Measurements from ENCODE around the gene TPCN1. TPM values are rescaled to one million over a fixed set of nuclear protein-coding genes. Genes with fewer than 3 reads are reported as not detected.

The TPCN1 gene
- total RNA-seq = 10 to 100 TPM in 2 of 3 donors, 1 to 10 TPM in 1; 7.2 to 21.4 (median 10.7) TPM
- 18.0 TPM for total RNA-seq (2013)

GRCh38 chr12:113221181-113221996 lies at the start of gene TPCN1:
Gene TPCN1 (plus strand): TSS chr12:113221464. CDS start chr12:113226853, 5,389 bp downstream.
- peak within 1 kb of the TSS; percentile 85 for H3K4me3 Mint-ChIP-seq

GRCh38 chr12:113171543-113171942 lies 49.7 kb upstream of the TPCN1 start:
- H3K36me3 Mint-ChIP-seq = peaks cover 19% of the 10 kb centered on the region
- H3K4me1 Mint-ChIP-seq = peaks cover 5 to 9% of the 10 kb centered on the region in 2 donors
- ATAC-seq (no peak), DNase-seq (no peak)
- no peak for TF ChIP-seq CTCF (IDR thresholded peaks at IDR 0.05)
- Histone ChIP-seq H3K4me1 (ENCODE audit: control insufficient read depth, insufficient read depth, low read length) (no peaks in the 10 kb centered on the region), H3K27ac (ENCODE audit: low read length) (no peak overlapping the region), H3K9me3 (ENCODE audit: control insufficient read depth, insufficient read depth, low read length) (no peaks in the 10 kb centered on the region), H3K27me3 (ENCODE audit: control insufficient read depth, insufficient read depth, low read length) (no peaks in the 10 kb centered on the region), H3K4me3 (ENCODE audit: low read length) (no peak overlapping the region), H3K36me3 (ENCODE audit: control insufficient read depth, insufficient read depth, low read length) (peaks cover 80% of the 10 kb centered on the region)
- H3K27me3 Mint-ChIP-seq (ENCODE audit: low read depth in 2 of 2) = no peaks in the 10 kb centered on the region
- H3K9me3 Mint-ChIP-seq = no peaks in the 10 kb centered on the region
- intact Hi-C loops (cut with micrococcal nuclease) = no loop called here
- WGBS (ENCODE audit: insufficient coverage) = 79% methylated on average over 9 of the region's 9 CpGs
- no peak overlapping the region for H3K4me3 Mint-ChIP-seq
- no peak overlapping the region for H3K27ac Mint-ChIP-seq

More at GRCh38 chr12:113221181-113221996, at the start of gene TPCN1:
- H3K9me3 Mint-ChIP-seq = no peaks in the 10 kb centered on the region
- no peak for TF ChIP-seq CTCF (IDR thresholded peaks at IDR 0.05)
- ATAC-seq (peak; percentile 93 to 99 (median 94)), DNase-seq (peak; percentile 98 to 100)
- Histone ChIP-seq H3K4me3 (ENCODE audit: low read length) (peak within 1 kb of the TSS; percentile 73), H3K9me3 (ENCODE audit: control insufficient read depth, insufficient read depth, low read length) (no peaks in the 10 kb centered on the region), H3K36me3 (ENCODE audit: control insufficient read depth, insufficient read depth, low read length) (no peaks in the 10 kb centered on the region), H3K27me3 (ENCODE audit: control insufficient read depth, insufficient read depth, low read length) (no peaks in the 10 kb centered on the region), H3K4me1 (ENCODE audit: control insufficient read depth, insufficient read depth, low read length) (peaks cover 29% of the 10 kb centered on the region), H3K27ac (ENCODE audit: low read length) (peak within 1 kb of the TSS; percentile 70)
- intact Hi-C loops (cut with micrococcal nuclease) = loop anchor here (1.0 kb wide), 4 partner anchors 13 to 137 kb away; partner anchors contain the start of genes DDX54, PLBD2, RITA1 and SLC8B1
- no peaks in the 10 kb centered on the region for H3K36me3 Mint-ChIP-seq
- peak within 1 kb of the TSS; percentile 81 to 85 for H3K27ac Mint-ChIP-seq
- WGBS (ENCODE audit: insufficient coverage) = 1% methylated on average over 68 of the region's 68 CpGs
- H3K27me3 Mint-ChIP-seq (ENCODE audit: low read depth in 2 of 2) = no peaks in the 10 kb centered on the region
- H3K4me1 Mint-ChIP-seq = peaks cover 22 to 28% of the 10 kb centered on the region in 2 donors

GRCh38 chr12:113172185-113172584 lies 49.1 kb upstream of the TPCN1 start:
- Histone ChIP-seq H3K36me3 (ENCODE audit: control insufficient read depth, insufficient read depth, low read length) (peaks cover 83% of the 10 kb centered on the region), H3K27me3 (ENCODE audit: control insufficient read depth, insufficient read depth, low read length) (no peaks in the 10 kb centered on the region), H3K4me1 (ENCODE audit: control insufficient read depth, insufficient read depth, low read length) (no peaks in the 10 kb centered on the region), H3K4me3 (ENCODE audit: low read length) (no peak overlapping the region), H3K9me3 (ENCODE audit: control insufficient read depth, insufficient read depth, low read length) (no peaks in the 10 kb centered on the region), H3K27ac (ENCODE audit: low read length) (no peak overlapping the region)
- intact Hi-C loops (cut with micrococcal nuclease) = no loop called here
- Mint-ChIP-seq H3K9me3 (no peaks in the 10 kb centered on the region), H3K27ac (no peak overlapping the region), H3K4me1 (peaks cover 5 to 9% of the 10 kb centered on the region in 2 donors), H3K4me3 (no peak overlapping the region), H3K27me3 (ENCODE audit: low read depth in 2 of 2) (no peaks in the 10 kb centered on the region), H3K36me3 (peaks cover 19% of the 10 kb centered on the region)
- TF ChIP-seq CTCF (IDR thresholded peaks at IDR 0.05) = no peak
- DNase-seq = no peak
- 97% methylated on average over 20 of the region's 20 CpGs for WGBS (ENCODE audit: insufficient coverage)
- no peak for ATAC-seq

Data from natural killer cell (primary cell).